ENCODE data around the gene CALU.

The CALU gene

DNA sequence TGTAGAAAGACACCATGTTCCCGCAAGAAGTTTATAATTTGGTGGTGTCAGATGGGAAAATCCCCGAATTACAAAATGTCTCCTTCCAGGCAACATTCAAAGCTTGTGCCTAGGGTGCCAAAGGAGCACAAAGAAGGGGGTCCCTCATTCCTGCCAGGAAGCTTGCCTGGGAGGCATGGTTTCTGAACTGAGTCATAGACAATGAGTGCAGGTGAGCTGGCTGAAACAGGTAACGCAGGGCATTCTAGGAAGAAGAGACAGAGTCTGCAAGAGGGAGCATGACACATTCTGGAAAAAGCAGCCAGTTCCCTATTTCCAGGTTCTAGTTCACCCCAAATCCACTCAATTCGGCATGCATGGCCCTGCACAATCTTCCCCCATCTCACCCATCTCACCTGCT lies 11.9 kb upstream of the CALU start:
- ChIA-PET POLR2A (no interaction called here), CTCF (interaction anchor here (1.2 to 2.1 kb wide), 2 partner anchors 11 to 18 kb away, joined by 3 to 5 read pairs; partner anchors contain the start of gene CALU)
- TF ChIP-seq, protein P1, sequence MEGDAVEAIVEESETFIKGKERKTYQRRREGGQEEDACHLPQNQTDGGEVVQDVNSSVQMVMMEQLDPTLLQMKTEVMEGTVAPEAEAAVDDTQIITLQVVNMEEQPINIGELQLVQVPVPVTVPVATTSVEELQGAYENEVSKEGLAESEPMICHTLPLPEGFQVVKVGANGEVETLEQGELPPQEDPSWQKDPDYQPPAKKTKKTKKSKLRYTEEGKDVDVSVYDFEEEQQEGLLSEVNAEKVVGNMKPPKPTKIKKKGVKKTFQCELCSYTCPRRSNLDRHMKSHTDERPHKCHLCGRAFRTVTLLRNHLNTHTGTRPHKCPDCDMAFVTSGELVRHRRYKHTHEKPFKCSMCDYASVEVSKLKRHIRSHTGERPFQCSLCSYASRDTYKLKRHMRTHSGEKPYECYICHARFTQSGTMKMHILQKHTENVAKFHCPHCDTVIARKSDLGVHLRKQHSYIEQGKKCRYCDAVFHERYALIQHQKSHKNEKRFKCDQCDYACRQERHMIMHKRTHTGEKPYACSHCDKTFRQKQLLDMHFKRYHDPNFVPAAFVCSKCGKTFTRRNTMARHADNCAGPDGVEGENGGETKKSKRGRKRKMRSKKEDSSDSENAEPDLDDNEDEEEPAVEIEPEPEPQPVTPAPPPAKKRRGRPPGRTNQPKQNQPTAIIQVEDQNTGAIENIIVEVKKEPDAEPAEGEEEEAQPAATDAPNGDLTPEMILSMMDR (IDR thresholded peaks at IDR 0.05; ENCODE audit: control extremely low read depth, extremely low read depth, low read depth, missing control alignments), result no peak
- no peak for DNase-seq (ENCODE audit: extremely low spot score)

DNA sequence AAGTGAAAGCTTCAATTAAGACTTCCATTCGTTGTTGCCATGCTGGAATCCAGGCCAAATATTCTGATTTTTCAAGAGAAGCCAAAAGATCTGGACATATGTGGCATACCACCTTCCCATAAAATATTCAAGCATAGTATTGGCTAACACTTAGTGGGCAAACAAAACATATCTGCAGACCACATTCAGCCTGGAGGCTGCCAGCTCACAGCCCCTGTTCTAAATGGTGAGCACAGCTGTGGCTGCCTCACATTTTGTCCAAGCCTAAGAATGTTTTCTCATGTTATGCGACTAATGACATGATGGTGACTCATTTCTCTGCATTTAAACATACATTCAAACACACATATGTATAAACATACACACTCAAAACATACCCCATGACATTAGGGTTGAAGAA lies 10.6 kb upstream of the CALU start:
- ChIA-PET CTCF (interaction anchor here (2.1 kb wide), 1 partner anchor 10 kb away, joined by 5 read pairs; the partner anchor contains the start of gene CALU), POLR2A (no interaction called here)
- TF ChIP-seq, protein P1 (IDR thresholded peaks at IDR 0.05; ENCODE audit: control extremely low read depth, extremely low read depth, low read depth, missing control alignments), result no peak
- DNase-seq (ENCODE audit: extremely low spot score), result no peak

DNA sequence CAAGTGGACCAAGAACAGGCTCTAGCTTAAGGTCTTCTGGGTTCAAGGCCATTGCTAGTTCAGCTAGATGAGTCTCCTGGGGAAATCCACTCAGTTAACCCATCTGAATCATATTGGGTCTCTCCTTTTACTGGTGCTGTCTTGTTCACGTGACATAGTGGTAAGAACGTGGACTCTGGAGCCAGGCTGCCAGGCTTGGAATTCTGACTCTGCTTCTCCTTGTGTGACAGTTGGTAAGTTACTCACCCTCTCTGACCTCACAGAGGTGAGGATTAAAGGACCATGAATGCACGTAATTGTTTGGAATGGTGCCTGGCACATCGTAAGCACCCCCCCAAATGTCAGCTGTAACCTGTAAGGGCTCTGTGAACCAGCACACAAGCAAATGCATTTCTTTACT lies 9.7 kb upstream of the CALU start:
- POLR2A ChIA-PET, result no interaction called here
- no peak for DNase-seq (ENCODE audit: extremely low spot score)
- CTCF ChIA-PET, result interaction anchor here (1.3 kb wide), 1 partner anchor 9 kb away, joined by 3 read pairs; no protein-coding TSS in a partner anchor
- TF ChIP-seq, protein P1 (IDR thresholded peaks at IDR 0.05; ENCODE audit: control extremely low read depth, extremely low read depth, low read depth, missing control alignments), result no peak

DNA sequence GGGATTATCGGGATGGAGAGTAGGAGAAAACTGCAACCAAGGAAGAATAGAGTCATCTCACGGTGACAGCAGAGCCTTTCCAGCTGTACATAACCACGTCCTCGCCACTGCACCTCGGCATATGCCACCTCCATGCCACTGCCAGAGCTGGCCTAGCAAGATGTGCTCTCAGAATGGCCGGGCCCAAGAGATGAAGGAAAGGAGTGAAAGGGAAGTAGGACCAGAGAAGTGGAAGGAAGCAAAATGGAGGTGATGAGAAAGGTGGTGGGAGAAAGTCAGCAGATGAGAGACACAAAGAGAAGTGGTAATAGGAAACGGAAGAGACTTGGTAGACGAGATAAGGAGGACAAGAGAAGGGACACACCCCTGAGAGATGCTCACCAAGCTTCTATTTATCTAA lies 8.0 kb upstream of the CALU start:
- ChIA-PET CTCF (no interaction called here), POLR2A (no interaction called here)
- no peak for DNase-seq (ENCODE audit: extremely low spot score)
- TF ChIP-seq, protein P1 (IDR thresholded peaks at IDR 0.05; ENCODE audit: control extremely low read depth, extremely low read depth, low read depth, missing control alignments), result no peak

DNA sequence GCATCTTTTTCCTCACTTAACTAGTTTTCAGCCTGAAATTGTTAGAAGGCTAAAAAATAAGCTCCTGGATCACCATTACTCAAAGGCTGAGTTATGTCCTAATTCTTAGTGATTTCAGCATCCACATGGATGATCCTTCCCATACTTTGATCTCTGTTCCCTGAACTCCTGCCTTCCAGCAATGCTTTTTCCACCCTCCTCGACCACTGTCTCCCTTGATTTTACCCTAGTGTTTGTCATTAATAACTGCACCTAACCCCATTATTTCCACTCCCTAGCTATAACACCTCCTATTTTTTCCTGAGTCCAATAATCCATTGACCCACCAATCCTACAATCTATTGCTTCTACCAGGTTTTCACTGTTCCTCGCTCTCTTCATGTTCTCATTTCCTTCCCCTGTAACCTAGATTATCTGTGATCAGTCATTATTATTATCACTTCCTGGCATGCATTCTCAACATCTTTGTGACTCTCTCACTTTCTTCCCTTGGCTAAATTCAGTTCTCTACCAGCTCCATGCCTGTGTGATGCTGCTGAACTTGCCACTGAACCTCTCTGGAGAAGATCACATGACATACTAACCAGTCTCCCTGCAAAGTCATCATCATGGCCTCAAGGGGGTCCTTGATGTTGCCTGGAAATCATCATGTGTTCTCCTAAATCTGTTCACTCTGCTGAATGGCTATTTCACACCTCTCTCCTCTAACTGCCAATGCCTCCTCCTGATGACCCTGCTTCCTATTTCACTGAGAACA lies 6.5 kb upstream of the CALU start:
- ChIA-PET CTCF (interaction anchor here (1.3 kb wide), 2 partner anchors 9 to 214 kb away, joined by 3 read pairs; no protein-coding TSS in a partner anchor), POLR2A (no interaction called here)
- TF ChIP-seq, protein P1 (IDR thresholded peaks at IDR 0.05; ENCODE audit: control extremely low read depth, extremely low read depth, low read depth, missing control alignments), result no peak
- no peak for DNase-seq (ENCODE audit: extremely low spot score)

DNA sequence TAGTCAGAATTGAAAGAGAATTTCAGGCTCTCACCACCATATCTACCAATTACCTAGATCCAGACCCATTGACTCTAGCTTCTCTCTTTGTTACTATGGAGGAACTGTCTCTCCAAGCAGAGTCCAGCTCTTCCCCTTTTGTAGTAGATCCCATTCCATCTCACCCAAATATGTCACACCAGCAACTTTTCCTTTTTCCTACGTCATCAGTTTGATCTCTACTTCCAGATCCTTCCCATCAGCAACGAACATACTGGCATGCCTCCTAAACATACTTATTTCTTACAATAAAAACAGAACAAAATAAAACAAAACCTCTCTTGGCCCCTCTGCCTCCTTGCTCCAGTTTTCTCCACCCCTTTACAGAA lies 5.9 kb upstream of the CALU start:
- TF ChIP-seq, protein P1 (IDR thresholded peaks at IDR 0.05; ENCODE audit: control extremely low read depth, extremely low read depth, low read depth, missing control alignments), result no peak
- no peak for DNase-seq (ENCODE audit: extremely low spot score)
- ChIA-PET CTCF (interaction anchor here (1.3 kb wide), 1 partner anchor 9 kb away, joined by 3 read pairs; no protein-coding TSS in a partner anchor), POLR2A (no interaction called here)
